HG03175 (cell line): Measurements from ENCODE around the gene ATP8A1.
A peak's percentile ranks its signal among the peaks of the same experiment; 100 is the strongest.

Experiments used
- ATAC-seq: cut with Tn5 transposase; IDR thresholded peaks from one replicate; pipeline ENCODE4 v1.9.1; 2021; ENCODE audit warnings: mild to moderate bottlenecking, moderate library complexity; ENCODE audit not compliant: unreplicated experiment

ATP8A1 gene

GRCh38 chr4:42628740-42629139 lies 28.2 kb downstream of the ATP8A1 start:
- no peak for ATAC-seq

GRCh38 chr4:42627885-42628646 lies 28.8 kb downstream of the ATP8A1 start:
- ATAC-seq = peak; percentile 92

- ATAC-seq = no peak
Measured at GRCh38 chr4:42626629-42627146, 30.2 kb downstream of the ATP8A1 start.

- ATAC-seq = no peak
Measured at GRCh38 chr4:42625329-42625728, 31.6 kb downstream of the ATP8A1 start.

- no peak for ATAC-seq
Measured at GRCh38 chr4:42624551-42624950, 32.4 kb downstream of the ATP8A1 start.

GRCh38 chr4:42618023-42618422 lies 38.9 kb downstream of the ATP8A1 start:
- ATAC-seq = no peak

- no peak for ATAC-seq
Measured at GRCh38 chr4:42617030-42617429, 39.9 kb downstream of the ATP8A1 start.

- no peak for ATAC-seq
Measured at GRCh38 chr4:42616572-42616971, 40.3 kb downstream of the ATP8A1 start.

- no peak for ATAC-seq
Measured at GRCh38 chr4:42615131-42615763, 41.7 kb downstream of the ATP8A1 start.

GRCh38 chr4:42612898-42613297 lies 44.0 kb downstream of the ATP8A1 start:
- no peak for ATAC-seq

GRCh38 chr4:42610941-42611340 lies 46.0 kb downstream of the ATP8A1 start:
- no peak for ATAC-seq

GRCh38 chr4:42609051-42609450 lies 47.9 kb downstream of the ATP8A1 start:
- ATAC-seq = no peak

GRCh38 chr4:42608551-42608950 lies 48.4 kb downstream of the ATP8A1 start:
- ATAC-seq = no peak

- no peak for ATAC-seq
Measured at GRCh38 chr4:42607011-42607726, 49.7 kb downstream of the ATP8A1 start.

- no peak for ATAC-seq
Measured at GRCh38 chr4:42605264-42605663, 51.6 kb downstream of the ATP8A1 start.

GRCh38 chr4:42603862-42604261 lies 53.0 kb downstream of the ATP8A1 start:
- no peak for ATAC-seq

GRCh38 chr4:42600578-42600977 lies 56.3 kb downstream of the ATP8A1 start:
- ATAC-seq = no peak

GRCh38 chr4:42596918-42597317 lies 60.0 kb downstream of the ATP8A1 start:
- peak; percentile 80 for ATAC-seq

GRCh38 chr4:42594888-42595287 lies 62.0 kb downstream of the ATP8A1 start:
- no peak for ATAC-seq

- no peak for ATAC-seq
Measured at GRCh38 chr4:42588909-42589308, 68.0 kb downstream of the ATP8A1 start.

GRCh38 chr4:42586775-42587174 lies 70.1 kb downstream of the ATP8A1 start:
- no peak for ATAC-seq

- ATAC-seq = no peak
Measured at GRCh38 chr4:42579903-42580302, 77.0 kb downstream of the ATP8A1 start.
